ENCODE data around the gene RNF115. TPM values are rescaled to one million over a fixed set of nuclear protein-coding genes. Genes with fewer than 3 reads are reported as not detected.
"Not testable (repeated sequence)": the region's sequence is repeated elsewhere in the genome, so short reads cannot be mapped to it uniquely, and the experiment has no call there.

The RNF115 gene
- polyA plus RNA-seq, 1 experiment, result 32.9 TPM

GRCh38 chr1:145764231-145764940 is 59.5 kb downstream of the RNF115 start:
- CTCF ChIA-PET; H3K27me3 ChIP-seq (ENCODE audit: control insufficient read depth, insufficient read depth, low read length); DNase-seq (ENCODE audit: low read depth, low spot score); H3K27ac ChIP-seq (ENCODE audit: low read depth, low read length); H3K9me3 ChIP-seq (ENCODE audit: control insufficient read depth, insufficient read depth, low read length); H3K4me3 ChIP-seq (ENCODE audit: low read depth, low read length); POLR2A ChIA-PET: not testable (repeated sequence)

DNA sequence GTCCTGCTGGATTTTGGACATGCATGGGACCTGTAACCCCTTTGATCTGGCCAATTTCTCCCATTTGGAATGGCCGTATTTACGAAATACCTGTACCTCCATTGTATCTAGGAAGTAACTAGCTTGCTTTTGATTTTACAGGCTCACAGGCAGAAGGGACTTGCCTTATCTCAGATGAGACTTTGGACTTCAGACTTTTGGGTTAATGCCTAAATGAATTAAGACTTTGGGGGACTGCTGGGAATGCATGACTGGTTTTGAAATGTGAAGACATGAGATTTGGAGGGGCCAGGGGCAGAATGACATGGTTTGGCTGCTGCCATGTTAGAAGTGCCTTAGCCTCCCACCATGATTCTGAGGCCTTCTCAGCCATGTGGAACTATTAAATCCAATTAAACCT is 61.9 kb downstream of the RNF115 start:
- H3K9me3 ChIP-seq (ENCODE audit: control insufficient read depth, insufficient read depth, low read length); H3K4me3 ChIP-seq (ENCODE audit: low read depth, low read length); H3K27me3 ChIP-seq (ENCODE audit: control insufficient read depth, insufficient read depth, low read length); H3K27ac ChIP-seq (ENCODE audit: low read depth, low read length); CTCF ChIA-PET; POLR2A ChIA-PET; DNase-seq (ENCODE audit: low read depth, low spot score): not testable (repeated sequence)

- POLR2A ChIA-PET; CTCF ChIA-PET; DNase-seq (ENCODE audit: low read depth, low spot score); H3K27ac ChIP-seq (ENCODE audit: low read depth, low read length); H3K9me3 ChIP-seq (ENCODE audit: control insufficient read depth, insufficient read depth, low read length); H3K4me3 ChIP-seq (ENCODE audit: low read depth, low read length); H3K27me3 ChIP-seq (ENCODE audit: control insufficient read depth, insufficient read depth, low read length): not testable (repeated sequence)
These were observed 62.4 kb downstream of the RNF115 start for GRCh38 chr1:145761498-145761897.

DNA sequence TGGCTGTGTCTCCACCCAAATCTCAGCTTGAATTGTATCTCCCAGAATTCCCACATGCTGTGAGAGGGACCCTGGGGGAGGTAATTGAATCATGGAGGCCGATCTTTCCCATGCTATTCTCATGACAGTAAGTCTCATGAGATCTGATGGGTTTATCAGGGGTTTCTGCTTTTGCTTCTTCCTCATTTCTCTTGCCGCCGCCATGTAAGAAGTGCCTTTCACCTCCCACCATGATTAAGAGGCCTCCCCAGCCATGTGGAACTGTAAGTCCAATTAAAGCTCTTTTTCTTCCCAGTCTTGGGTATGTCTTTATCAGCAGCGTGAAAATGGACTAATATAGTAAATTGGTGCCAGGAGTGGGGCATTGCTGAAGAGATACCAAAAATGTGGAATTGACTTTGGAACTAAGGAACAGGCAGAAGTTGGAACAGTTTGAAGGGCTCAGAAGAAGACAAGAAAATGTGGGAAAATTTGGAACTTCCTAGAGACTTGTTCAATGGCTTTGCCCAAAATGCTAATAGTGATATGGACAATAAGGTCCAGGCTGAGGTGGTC is 63.4 kb downstream of the RNF115 start:
- H3K9me3 ChIP-seq (ENCODE audit: control insufficient read depth, insufficient read depth, low read length); DNase-seq (ENCODE audit: low read depth, low spot score); CTCF ChIA-PET; H3K27ac ChIP-seq (ENCODE audit: low read depth, low read length); H3K27me3 ChIP-seq (ENCODE audit: control insufficient read depth, insufficient read depth, low read length); POLR2A ChIA-PET; H3K4me3 ChIP-seq (ENCODE audit: low read depth, low read length): not testable (repeated sequence)

DNA sequence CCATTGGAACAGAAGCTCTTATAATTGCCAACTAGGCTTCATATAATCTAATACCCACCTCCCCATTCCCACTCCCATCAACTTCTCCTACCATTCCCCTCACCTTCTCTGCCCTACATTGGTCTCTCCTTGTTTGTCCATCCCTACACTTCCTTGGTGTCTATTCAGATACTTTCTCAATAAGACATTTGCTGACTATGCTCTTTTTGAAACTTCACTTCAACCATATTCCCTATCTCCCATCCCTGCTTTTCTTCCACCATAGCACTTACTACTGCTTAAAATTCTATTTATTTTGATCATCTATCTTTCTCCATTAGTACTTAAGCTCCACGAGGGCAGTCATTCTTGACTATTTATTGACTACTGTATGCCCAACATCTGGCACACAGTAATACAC is 64.2 kb downstream of the RNF115 start:
- CTCF ChIA-PET, result no interaction called here

DNA sequence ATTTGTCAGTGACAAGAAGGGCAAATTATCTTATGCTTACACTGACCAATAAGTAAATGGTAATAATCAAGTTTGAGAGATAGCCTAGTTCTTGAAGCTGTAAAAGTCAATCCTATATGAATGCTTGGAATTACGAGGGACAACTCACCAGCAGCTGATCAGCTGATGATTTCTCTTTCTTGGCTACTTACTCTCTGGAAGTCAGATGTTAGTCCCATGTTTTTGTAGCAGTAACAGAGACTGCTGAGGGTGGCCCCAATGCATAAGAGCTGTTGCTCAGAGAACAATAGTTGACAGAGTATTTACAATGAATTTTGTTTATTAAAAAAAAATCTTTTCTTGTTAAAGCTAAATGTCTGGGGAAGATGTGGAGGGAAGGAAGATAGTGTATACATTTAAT is 65.3 kb downstream of the RNF115 start:
- Histone ChIP-seq H3K9me3 (ENCODE audit: control insufficient read depth, insufficient read depth, low read length) (peaks cover 7% of the 10 kb centered on the region), H3K27me3 (ENCODE audit: control insufficient read depth, insufficient read depth, low read length) (no peaks in the 10 kb centered on the region), H3K4me3 (ENCODE audit: low read depth, low read length) (no peak overlapping the region), H3K27ac (ENCODE audit: low read depth, low read length) (no peak overlapping the region)
- ChIA-PET CTCF (no interaction called here), POLR2A (no interaction called here)
- no peak for DNase-seq (ENCODE audit: low read depth, low spot score)
- TF ChIP-seq, protein P1, sequence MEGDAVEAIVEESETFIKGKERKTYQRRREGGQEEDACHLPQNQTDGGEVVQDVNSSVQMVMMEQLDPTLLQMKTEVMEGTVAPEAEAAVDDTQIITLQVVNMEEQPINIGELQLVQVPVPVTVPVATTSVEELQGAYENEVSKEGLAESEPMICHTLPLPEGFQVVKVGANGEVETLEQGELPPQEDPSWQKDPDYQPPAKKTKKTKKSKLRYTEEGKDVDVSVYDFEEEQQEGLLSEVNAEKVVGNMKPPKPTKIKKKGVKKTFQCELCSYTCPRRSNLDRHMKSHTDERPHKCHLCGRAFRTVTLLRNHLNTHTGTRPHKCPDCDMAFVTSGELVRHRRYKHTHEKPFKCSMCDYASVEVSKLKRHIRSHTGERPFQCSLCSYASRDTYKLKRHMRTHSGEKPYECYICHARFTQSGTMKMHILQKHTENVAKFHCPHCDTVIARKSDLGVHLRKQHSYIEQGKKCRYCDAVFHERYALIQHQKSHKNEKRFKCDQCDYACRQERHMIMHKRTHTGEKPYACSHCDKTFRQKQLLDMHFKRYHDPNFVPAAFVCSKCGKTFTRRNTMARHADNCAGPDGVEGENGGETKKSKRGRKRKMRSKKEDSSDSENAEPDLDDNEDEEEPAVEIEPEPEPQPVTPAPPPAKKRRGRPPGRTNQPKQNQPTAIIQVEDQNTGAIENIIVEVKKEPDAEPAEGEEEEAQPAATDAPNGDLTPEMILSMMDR (IDR thresholded peaks at IDR 0.05; ENCODE audit: low read depth, low read length), result no peak

More for the DNA sequence above, 64.2 kb downstream of the RNF115 start:
- H3K9me3 ChIP-seq (ENCODE audit: control insufficient read depth, insufficient read depth, low read length), result peaks cover 7% of the 10 kb centered on the region
- H3K4me3 ChIP-seq (ENCODE audit: low read depth, low read length), result no peak overlapping the region
- TF ChIP-seq, protein P1 (IDR thresholded peaks at IDR 0.05; ENCODE audit: low read depth, low read length), result no peak
- H3K27ac ChIP-seq (ENCODE audit: low read depth, low read length), result no peak overlapping the region
- no peaks in the 10 kb centered on the region for H3K27me3 ChIP-seq (ENCODE audit: control insufficient read depth, insufficient read depth, low read length)
- POLR2A ChIA-PET, result no interaction called here
- DNase-seq (ENCODE audit: low read depth, low spot score), result no peak

DNA sequence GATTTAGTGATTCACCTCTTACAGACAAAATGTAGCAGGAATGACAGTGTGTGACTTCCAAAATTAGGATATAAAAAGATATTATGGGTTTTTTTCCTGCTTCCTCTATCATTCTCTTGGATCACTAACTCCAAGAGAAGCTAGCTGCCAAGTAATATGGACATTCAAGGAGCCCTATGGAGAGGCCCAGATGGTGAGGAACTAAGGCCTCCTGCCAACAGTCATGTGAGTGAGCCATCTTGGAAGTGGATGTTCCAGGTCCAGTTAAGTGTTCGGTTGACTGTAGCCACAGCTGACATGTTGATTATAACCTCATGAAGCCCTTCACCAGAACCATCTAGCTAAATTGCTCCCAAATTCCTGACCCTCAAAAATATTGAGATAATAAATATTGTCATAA is 65.8 kb downstream of the RNF115 start:
- POLR2A ChIA-PET, result no interaction called here
- Histone ChIP-seq H3K9me3 (ENCODE audit: control insufficient read depth, insufficient read depth, low read length) (peaks cover 7% of the 10 kb centered on the region), H3K27me3 (ENCODE audit: control insufficient read depth, insufficient read depth, low read length) (no peaks in the 10 kb centered on the region), H3K27ac (ENCODE audit: low read depth, low read length) (no peak overlapping the region), H3K4me3 (ENCODE audit: low read depth, low read length) (no peak overlapping the region)
- TF ChIP-seq, protein P1 (IDR thresholded peaks at IDR 0.05; ENCODE audit: low read depth, low read length), result no peak
- CTCF ChIA-PET, result no interaction called here
- no peak for DNase-seq (ENCODE audit: low read depth, low spot score)
